Measurements from ENCODE around the gene ATRAID.

- TF ChIP-seq, protein P1, sequence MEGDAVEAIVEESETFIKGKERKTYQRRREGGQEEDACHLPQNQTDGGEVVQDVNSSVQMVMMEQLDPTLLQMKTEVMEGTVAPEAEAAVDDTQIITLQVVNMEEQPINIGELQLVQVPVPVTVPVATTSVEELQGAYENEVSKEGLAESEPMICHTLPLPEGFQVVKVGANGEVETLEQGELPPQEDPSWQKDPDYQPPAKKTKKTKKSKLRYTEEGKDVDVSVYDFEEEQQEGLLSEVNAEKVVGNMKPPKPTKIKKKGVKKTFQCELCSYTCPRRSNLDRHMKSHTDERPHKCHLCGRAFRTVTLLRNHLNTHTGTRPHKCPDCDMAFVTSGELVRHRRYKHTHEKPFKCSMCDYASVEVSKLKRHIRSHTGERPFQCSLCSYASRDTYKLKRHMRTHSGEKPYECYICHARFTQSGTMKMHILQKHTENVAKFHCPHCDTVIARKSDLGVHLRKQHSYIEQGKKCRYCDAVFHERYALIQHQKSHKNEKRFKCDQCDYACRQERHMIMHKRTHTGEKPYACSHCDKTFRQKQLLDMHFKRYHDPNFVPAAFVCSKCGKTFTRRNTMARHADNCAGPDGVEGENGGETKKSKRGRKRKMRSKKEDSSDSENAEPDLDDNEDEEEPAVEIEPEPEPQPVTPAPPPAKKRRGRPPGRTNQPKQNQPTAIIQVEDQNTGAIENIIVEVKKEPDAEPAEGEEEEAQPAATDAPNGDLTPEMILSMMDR (IDR thresholded peaks at IDR 0.05) = no peak
- TF ChIP-seq POLR2A (IDR thresholded peaks at IDR 0.05) = no peak
Observed at GRCh38 chr2:27255187-27255586, 43.3 kb downstream of the ATRAID start.
